GM19043 (cell line): ENCODE results near the gene NDC80.
A peak's percentile ranks its signal among the peaks of the same experiment; 100 is the strongest.
"Not testable (repeated sequence)": the region's sequence is repeated elsewhere in the genome, so short reads cannot be mapped to it uniquely, and the experiment has no call there.

Experiments
- ATAC-seq: cut with Tn5 transposase; IDR thresholded peaks from one replicate; pipeline ENCODE4 v1.9.1; 2021; ENCODE audit warnings: low read depth; ENCODE audit not compliant: unreplicated experiment

The NDC80 gene

DNA sequence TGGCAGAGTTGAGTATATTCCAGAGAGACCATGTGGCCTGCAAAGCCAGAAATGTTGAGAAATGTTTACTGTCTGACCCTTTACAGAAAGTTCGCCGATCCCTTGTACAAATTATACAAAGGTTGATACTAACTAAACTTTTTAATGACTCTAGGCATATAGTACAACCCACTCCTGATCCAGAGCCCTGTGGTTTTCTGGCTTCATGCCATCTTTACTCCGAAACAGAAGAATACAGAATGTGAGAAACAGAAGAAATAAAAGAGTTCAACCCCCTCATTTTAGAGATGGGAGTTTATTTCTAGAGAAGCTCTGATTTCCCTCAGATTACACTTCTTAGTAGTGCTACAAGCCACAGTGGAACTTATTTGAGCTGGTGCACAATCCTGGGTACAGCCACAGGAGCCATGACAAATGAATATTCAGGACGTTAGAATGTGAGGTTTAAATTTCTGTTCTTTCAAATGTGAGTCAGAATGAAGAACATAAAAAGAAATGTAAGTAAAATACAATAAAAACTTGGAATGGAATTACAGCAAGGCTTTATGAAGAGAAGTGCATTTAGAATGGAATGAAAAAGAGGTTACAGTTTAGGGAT, 46.1 kb downstream of the NDC80 start:
- no peak for ATAC-seq

DNA sequence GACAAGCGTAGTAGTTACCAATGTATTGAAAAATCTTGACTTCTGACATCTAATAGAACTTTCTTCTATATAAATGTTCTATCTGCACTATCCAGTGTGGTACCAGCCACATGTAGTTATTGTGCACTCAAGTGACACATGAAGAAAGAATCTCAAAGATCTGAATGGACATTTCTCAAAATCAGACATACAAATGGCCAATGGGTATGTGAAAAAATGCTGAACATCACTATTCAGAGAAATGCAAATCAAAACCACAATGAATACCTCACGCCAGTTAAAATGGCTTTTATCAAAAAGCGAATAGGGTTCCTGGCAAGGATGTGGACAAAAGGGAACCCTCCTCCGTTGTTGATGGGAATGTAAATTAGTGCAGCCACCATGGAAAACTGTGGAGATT, 46.7 kb downstream of the NDC80 start:
- no peak for ATAC-seq

DNA sequence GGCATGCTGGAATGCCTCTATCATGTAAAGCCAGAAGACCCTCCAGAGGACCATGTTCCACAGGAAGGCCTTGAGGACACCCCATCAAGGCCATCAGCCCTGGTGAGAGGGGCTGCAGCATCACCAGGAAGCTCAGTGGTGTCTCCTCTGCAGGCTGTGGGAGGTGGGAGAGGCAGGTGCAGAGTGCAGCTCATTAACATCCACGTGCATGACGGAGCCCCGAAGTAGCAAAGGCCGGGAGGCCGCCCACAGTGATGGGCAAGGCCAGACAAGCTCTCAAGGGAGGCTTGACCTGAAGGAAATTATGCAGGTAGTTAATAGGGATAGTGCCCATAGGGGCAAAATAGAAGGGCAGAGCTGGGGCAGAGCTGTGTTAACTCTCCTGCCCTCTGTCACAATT, 53.9 kb downstream of the NDC80 start:
- ATAC-seq: no peak

DNA sequence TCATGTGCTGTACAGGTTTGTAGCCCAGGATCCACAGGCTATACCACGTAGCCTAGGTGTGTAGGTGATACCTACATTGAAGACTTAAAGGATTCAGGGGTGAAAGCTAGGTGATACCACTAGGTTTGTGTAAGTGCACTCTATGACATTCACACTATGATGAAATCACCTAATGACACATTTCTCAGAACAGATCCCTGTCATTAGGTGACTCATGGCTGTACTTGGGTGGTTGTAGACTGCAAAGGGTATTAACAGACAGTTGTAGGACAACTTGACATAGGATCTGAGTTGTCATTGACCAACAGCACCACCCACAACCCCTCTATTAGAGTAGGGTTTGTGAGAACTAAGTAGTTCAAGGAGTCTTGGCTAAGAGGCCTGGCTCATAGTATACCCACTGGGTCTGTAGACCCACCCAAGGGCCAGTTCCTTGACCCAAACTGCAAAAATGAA, 56.5 kb downstream of the NDC80 start:
- no peak for ATAC-seq

DNA sequence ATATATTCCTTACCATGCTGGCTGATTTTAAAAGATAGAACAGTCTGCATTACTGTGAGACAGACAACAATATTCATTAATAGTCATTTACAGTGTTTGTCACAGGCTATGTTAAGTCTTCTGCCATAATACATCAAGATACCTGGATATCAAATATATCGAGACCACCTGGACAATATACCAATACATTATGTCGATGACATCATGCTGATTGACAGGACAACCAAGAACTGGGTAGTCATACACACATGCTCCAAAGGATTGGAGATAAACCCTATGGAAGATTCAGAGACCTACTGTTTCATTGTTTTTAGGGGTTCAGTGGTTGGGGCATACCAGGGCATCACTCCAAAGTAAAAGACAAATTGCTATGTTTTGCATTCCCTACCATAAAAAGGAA, 57.6 kb downstream of the NDC80 start:
- ATAC-seq: no peak

DNA sequence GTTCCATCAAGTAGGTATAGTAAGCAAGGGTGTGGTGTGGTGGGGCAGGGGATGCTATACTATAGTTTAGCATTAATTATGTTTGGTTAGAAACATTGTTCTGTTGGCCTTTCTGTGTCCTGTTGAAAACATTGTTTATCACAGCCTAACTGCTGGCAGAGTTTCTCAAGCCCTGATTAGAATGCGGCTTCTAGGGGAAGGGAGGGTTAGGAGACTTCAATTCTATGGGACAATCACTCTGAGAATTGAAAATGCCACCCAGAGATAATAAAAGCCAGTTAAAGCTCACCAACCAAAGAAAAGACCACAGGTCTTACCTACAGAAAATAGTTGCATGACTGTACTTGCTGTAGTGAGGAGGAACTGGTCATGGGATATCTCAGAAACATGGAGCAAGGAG, 64.2 kb downstream of the NDC80 start:
- no peak for ATAC-seq

DNA sequence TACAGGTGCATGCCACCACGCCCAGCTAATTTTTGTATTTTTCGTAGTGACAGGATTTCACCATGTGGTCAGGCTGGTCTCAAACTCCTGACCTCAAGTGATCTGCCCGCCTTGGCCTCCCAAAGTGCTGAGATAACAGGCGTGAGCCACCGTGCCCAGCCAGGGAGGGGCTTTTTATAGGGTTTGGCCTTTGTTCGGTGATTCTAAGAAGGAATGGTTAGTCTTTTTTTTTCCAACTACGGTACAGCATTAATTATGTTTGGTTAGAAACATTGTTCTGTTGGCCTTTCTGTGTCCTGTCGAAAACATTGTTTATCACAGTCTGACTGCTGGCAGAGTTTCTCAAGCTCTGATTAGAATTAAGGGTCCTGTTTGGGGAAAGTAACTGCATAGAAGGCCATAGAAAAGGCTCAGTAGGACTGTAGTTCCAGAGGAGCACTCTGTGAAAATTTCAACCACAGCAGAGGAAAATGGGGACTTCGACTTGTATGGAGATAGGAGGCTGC, 64.8 kb downstream of the NDC80 start:
- peak; percentile 15 for ATAC-seq

DNA sequence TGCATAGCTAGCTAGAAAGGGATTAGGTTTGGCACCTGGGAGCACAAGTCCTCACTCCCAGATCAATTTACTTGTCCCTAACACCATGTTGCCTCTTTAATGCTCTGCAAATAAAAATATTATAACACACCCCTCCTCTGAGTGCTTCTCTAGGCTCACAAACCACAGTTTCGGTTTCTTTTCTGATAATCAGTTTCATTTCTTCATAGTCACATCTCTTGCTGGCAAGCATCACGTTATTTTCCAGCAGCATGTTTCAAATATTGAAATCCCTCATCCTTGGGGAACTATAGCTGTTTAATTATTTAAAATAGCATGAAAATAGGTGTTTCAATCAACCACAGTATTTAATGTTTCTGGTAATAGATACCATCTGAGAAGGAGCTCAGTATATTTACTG, 70.3 kb downstream of the NDC80 start:
- ATAC-seq: peak; percentile 75

DNA sequence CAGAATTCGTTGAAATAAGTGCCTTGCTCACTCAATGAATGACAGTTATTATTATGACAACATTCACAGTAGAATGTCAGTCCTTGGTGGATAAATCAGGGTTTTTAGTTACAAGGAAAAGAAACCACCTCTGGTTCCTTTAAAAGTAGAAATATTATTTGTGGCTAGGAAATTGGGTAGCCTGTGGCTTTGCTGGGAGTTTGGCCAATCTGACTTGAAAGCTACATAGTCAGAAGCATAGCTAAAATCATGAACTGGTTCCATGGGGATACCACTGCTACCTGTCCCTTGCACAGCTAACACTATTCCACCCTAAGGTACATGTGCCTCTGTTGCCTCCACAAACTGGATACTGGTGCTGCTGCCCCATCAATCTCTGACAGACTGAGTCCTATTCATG, 71.4 kb downstream of the NDC80 start:
- no peak for ATAC-seq

DNA sequence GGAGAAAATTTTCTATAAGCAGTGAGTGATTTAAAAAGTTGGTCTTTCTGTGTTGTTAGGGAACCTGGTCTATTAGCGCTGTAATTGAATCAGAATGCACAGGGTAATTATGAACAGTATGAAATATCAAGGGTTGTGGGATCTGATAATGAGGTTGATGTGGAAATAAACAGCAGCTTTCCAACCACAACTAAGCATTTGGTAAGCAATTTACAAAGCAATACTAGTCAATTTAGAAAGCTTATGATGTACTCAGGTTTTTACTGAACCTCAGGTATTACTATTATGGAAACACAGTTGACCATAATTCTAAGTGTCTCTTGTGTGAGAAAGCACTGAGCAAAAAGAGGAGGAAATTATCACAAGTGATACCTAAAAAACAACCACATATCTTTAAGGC, 73.2 kb downstream of the NDC80 start:
- ATAC-seq: no peak

DNA sequence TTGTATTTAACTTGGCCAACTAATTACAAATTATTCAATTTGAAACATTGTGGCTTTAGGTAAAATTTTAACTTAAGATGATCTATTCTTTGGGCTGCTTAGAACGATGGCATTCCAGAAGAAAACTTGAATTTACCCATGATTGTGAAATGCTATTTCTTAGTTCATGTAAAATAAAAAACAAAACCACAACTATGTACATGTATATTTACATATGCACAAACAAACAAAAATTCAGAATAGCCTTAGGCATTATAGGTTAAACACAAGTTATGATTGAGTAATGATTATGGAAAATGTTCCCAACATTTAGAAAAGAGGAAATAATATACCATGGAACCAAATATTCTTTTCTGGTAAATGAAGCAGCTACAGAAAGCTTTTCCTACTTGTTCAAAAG, 80.6 kb downstream of the NDC80 start:
- no peak for ATAC-seq

DNA sequence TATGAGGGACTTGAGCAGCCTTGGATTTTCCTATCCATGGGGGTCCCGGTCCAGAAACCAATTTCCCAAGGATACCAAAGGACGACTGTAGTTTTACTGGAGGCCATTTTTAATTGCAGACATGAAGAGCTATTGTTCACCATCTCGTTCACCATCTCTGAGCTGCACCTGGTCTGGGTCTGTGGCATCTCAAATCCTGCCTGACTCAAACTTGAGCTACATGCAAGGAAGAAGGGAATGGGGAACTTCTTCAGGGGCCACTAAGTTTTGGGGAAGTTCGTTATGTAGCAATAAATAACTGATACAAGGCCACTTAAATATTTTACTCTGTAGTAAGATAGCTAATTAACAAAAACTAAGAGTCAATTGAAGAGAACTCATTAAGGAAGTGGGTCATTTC, 82.1 kb downstream of the NDC80 start:
- no peak for ATAC-seq

DNA sequence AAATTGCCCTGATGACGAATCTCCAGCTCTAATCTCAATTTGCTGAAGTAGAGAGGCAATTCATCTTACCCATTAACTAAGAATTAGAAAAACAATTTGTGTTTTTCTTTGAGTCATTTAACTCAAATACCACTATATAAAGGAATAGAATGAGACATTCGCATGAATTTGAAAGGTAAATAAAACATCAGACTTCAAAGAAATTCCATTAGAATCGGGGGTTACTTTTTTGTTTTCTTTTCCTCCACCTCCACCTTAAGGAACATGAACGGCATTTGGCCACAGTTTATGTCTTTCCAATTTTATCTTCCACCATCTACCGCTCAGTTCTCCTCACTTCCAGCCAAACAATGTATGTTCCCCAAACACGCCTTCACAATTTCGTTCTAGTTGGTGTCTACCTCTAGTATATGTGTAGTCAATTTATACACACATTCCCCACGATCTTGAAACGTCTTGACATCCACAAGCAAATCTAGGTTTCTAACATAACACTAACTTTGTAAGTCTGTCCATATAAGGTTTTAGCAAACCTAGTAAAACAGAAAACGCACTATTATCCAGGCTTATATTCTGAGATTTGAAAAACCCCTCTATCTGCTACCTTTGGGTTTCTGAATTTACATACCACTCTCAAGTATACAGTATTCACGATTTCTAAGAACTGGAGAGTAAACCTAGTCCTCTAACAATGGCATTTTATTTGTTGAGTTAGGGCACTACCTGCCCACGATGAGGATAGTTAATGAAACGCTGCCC, 83.0 kb downstream of the NDC80 start:
- ATAC-seq: no peak

DNA sequence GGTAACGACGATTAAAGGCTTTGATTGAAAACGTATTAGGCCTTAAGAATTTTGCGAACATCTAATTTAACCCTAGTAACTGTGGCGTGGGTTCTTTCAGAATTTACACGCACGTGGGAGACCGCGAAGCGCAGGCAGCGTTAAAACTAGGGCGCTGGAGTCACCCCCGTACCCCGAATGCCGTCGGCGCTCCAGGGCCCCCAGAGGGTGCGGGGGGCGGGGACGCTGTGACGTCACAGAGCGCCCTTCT, 83.5 kb downstream of the NDC80 start:
- ATAC-seq: peak; percentile 23

DNA sequence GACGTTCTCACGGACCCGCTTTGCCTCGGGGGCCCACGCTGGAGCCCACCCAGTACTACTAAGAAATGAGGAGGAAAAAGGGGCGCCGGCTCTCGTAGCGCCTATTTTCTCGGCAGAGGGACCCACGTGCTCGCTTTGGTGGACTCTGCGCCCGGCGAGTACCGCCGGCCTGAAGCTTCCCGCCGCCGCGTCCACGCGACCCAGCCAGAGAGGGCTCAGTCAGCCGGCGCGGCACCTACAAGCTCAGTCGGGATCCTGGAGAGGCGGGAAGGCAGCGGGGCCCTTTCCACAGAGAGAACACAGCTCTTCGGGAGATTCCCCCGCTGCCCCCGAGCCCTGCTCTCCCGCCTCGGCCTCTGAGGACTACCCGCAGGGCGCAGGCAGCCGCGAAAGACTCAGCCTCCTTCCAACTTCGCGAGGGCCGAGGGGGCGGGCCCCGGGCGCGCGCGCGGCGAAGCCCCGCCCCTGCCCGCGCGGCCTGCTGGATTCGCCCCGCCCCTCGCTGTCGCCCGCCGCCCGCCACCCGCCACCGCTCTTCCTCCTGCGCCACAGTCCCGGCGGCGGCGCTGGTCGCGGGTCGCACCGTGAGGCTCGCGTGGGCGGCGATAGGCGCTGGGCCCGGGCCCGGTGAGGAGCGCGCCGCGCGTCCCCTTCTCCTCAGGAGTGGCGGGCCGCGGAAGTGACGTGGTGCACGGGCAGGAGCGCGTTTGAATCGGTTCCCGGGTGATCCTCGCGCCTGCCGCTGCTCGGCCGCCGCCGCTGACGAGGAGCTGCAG, 84.0 kb downstream of the NDC80 start, which contains the start of gene SMCHD1:
SMCHD1 (plus strand) TSS at position 549 of the 776 bp plus-strand sequence. CDS start 350 bp downstream, outside the sequence.
- peak; percentile 49 for ATAC-seq

DNA sequence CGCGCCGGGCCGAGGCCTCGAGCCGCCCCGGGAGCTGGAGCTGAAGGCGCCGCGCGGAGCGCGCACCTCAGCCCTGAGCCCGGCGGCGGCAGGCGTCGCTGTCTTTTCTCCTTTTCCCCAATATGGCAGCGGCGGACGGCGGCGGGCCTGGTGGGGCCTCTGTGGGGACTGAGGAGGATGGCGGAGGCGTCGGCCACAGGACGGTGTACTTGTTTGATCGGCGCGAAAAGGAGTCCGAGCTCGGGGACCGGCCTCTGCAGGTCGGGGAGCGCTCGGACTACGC, 84.5 kb downstream of the NDC80 start:
- ATAC-seq: peak; percentile 23

DNA sequence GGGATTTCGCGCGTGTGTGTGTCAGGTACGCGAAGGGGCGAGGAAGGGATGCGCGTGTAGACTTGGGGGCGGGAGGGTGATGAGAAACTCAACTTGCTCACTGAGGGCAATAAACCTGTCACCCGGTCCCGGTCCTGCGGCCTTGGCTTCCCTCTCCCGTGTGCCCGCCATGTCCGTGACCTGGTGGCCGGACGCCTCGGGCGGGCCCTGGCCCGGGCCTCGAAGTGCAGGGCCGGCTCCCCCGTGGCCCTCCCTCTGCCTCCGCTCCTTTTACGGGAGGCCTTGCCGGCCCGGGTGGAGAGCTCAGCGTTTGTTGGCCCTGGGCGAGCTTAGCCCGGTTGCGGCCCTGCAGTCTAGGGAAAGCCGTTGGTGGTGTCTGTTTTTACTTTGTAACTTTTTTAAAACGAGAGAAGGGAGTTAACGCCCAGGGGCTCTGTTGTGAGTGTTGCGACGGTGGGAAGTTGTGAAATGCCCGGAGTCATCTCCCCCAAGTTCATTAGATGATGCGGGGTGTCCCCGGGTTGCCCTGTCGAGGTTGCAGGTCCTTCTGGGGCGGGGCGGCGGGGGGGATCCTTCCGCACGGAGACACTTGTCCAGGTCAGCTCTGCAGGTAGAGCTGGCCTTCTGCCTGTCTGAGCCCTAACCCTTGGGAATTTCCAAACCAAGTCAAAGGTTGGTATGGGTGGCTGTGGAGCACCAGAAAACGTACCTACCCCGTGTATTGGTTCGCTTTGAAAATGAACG, 85.1 kb downstream of the NDC80 start:
- peak; percentile 1 for ATAC-seq

DNA sequence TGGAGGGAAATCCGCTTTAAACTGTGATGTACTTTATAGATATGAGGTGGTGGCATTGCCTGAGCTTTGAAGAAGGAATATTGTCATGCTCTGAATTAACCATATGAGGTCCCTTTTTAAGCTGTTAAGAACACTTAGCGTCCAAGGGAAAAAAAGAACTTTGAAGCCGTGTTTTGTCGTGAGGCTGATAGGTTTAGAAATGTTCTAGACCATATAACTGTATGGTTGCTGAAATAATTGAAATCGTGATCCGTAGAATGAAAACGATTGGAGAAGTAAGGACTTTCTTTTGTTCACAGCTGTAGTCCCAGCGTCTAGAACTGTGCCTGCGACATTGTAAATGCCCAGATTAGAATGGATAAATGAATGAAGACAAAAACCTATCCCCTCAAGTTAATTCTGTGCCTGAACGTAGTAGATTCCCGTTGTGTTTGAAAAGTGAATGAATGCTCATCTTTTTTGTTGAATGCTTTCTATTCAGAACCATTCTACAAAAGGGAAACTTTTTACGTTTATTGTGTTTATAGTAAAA, 85.7 kb downstream of the NDC80 start:
- no peak for ATAC-seq

DNA sequence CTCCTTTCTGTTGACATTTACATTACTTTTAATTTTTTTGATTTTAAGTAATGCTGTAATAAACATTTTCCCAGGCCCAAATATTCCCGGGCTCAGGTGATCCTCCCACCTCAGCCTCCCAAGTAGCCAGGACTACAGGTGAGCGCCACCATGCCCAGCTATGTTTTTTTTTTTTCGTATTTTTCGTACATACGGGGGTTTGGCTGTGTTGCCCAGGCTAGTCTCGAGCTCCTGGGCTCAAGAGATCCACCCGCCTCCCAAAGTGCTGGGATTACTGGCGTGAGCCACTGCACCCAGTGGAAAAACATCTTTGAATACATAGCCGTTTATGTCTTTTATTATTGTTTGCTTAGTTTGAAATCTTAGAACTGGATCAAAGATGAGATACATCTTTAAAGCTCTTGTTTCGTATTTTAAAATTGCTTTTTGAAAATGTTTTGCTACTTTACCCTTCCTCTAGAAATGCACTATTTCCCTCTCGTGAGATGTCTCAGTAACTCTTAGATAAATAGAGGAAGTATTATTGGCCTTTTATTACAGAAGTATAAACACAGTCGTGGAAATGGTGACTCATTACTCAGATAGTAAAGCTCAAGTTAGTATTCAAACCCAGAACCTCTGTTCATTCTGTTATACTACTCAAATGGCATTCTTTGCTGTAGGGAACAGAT, 86.6 kb downstream of the NDC80 start:
- ATAC-seq: no peak

DNA sequence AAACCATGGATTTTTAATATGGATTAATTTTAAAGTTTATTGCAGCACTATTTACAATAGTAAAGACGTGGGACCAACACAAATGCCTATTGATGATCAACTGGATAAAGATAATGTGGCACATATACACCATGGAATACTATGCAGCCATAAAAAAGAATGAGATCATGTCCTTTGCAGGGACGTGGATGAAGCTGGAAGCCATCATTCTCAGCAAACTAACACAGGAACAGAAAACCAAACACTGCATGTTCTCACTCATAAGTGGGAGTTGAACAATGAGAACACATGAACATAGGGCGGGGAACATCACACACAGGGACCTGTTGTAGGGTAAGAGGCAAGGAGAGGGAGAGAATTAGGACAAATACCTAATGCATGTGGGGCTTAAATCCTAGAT, 89.5 kb downstream of the NDC80 start:
- ATAC-seq: not testable (repeated sequence)
